Panc1 (cell line): ENCODE measurements around the gene CDAN1. TPM values are rescaled to one million over a fixed set of nuclear protein-coding genes. Genes with fewer than 3 reads are reported as not detected.

Experiments used
- ATAC-seq: fragments of 200-7000 bp; cut with Tn5 transposase; 2 replicates; pipeline ENCODE4 v1.9.1; 2020; ENCODE audit warnings: mild to moderate bottlenecking, moderate library complexity
- BruUV-seq: library from RNA; stranded (reverse); fragments of 400-500 nt; replicated peaks from 2 replicates; lab custom pipeline; 2021; lab: Mats Ljungman, UMichigan
- CTCF ChIA-PET: fragments of 300-600 bp; sonication (Branson Sonifier 250); formaldehyde crosslinking; loops from one replicate; lab custom pipeline; 2022; ENCODE audit warnings: antibody characterized with exemption; lab: Charles Lee
- POLR2A ChIA-PET: fragments of 300-600 bp; sonication (Branson Sonifier 250); formaldehyde crosslinking; loops from one replicate; lab custom pipeline; 2022; ENCODE audit warnings: antibody characterized with exemption; lab: Charles Lee
- DNase-seq: peaks from one replicate; pipeline ENCODE4 v3.0.0-alpha.2; 2010; ENCODE audit warnings: low read depth, low spot score
- H3K27ac ChIP-seq: 2 replicates; pipeline ENCODE4 v1.5.1; 2011; ENCODE audit warnings: mild to moderate bottlenecking, low read length, inconsistent platforms
- H3K27me3 ChIP-seq: fragments of 200-500 bp; sonication (Bioruptor generic); 2 replicates; pipeline ENCODE4 v1.6.0; 2014; ENCODE audit warnings: low read length, inconsistent platforms; ENCODE audit not compliant: control insufficient read depth, insufficient read depth
- H3K36me3 ChIP-seq: fragments of 200-500 bp; sonication (Bioruptor generic); 2 replicates; pipeline ENCODE4 v1.5.1; 2014; ENCODE audit warnings: inconsistent platforms, mild to moderate bottlenecking, low read length, moderate library complexity; ENCODE audit not compliant: control insufficient read depth, insufficient read depth
- H3K4me1 ChIP-seq: 2 replicates; pipeline ENCODE4 v1.5.1; 2011; ENCODE audit warnings: inconsistent platforms, mild to moderate bottlenecking, low read length, moderate library complexity; ENCODE audit not compliant: control insufficient read depth, insufficient read depth
- H3K4me3 ChIP-seq, 2 experiments: 2 replicates each; pipeline ENCODE4 v1.5.1; 2011 to 2012; ENCODE audit warnings: low read depth in 2 of 2, low read length in 2 of 2, mild to moderate bottlenecking in 2 of 2, inconsistent platforms in 1 of 2, moderate library complexity in 1 of 2
- H3K9me3 ChIP-seq: fragments of 200-500 bp; sonication (Bioruptor generic); 2 replicates; pipeline ENCODE4 v1.5.1; 2014; ENCODE audit warnings: low read depth, mild to moderate bottlenecking, inconsistent platforms, low read length, moderate library complexity; ENCODE audit not compliant: control insufficient read depth, insufficient read depth
- POLR2AphosphoS5 ChIP-seq: IDR thresholded peaks from 2 replicates; pipeline ENCODE4 v1.6.1; 2012; ENCODE audit warnings: mild to moderate bottlenecking, low read depth, low read length, moderate library complexity
- SIN3A ChIP-seq: IDR thresholded peaks from 2 replicates; pipeline ENCODE4 v1.6.1; 2012; ENCODE audit warnings: low read depth, mild to moderate bottlenecking, low read length, moderate library complexity, borderline replicate concordance; ENCODE audit not compliant: insufficient read depth
- TCF7L2 ChIP-seq: IDR thresholded peaks from 2 replicates; pipeline ENCODE4 v1.6.1; 2011; ENCODE audit warnings: mild to moderate bottlenecking, low read depth, low read length, inconsistent platforms
- in situ Hi-C: cut with HindIII; loops from 2 replicates; pipeline ENCODE4 v1.10.0; 2016; ENCODE audit warnings: low sequenced_read_pairs, low pct_unique_long_range_greater_than_20kb
- intact Hi-C: fragments of 100-400 bp; cut with micrococcal nuclease; formaldehyde crosslinking; loops from one replicate; pipeline ENCODE4 v1.10.0; 2022; ENCODE audit not compliant: unreplicated experiment
- total RNA-seq: library from RNA; stranded (reverse); gene quantifications from one replicate; pipeline ENCODE4 v1.2.1, GENCODE V29; 2021; ENCODE audit not compliant: unreplicated experiment
- TF ChIP-seq, protein P1 (sequence below), 2 experiments: IDR thresholded peaks; 2 replicates each; pipeline ENCODE4 v1.6.1; 2011 to 2012; ENCODE audit warnings: low read depth in 2 of 2, control low read depth in 1 of 2, low read length in 1 of 2, mild to moderate bottlenecking in 1 of 2, moderate library complexity in 1 of 2; ENCODE audit not compliant: insufficient read depth in 1 of 2
- TF ChIP-seq, protein P2 (sequence below): fragments of 450-650 bp; IDR thresholded peaks from 2 replicates; pipeline ENCODE4 v1.5.1; 2017; ENCODE audit warnings: mild to moderate bottlenecking

Gene CDAN1
- total RNA-seq, 1 experiment from 2014 or later: 41.1 TPM

DNA sequence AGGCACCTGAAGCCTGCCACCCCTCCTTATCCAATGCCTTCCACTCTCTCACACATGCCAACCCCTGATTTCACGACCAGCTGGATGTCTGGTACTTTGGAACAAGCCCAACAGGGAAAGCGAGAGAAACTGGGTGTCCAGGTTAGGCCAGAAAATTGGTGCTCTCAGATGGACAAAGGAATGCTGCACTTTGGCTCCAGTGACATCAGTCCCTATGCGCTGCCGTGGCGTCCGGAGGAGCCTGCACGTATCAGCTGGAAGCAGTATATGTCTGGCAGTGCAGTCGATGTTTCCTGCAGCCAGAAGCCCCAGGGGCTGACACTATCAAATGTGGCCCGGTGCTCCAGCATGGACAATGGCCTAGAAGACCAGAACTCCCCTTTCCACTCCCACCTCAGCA, 45.2 kb downstream of the CDAN1 start:
- H3K36me3 ChIP-seq: no peaks in the 10 kb centered on the region
- DNase-seq: no peak
- ChIA-PET POLR2A (no interaction called here), CTCF (no interaction called here)
- no peaks in the 10 kb centered on the region for H3K27me3 ChIP-seq
- BruUV-seq: no TSS peak
- in situ Hi-C loops (no loop called here), intact Hi-C loops (no loop called here)
- no peaks in the 10 kb centered on the region for H3K4me1 ChIP-seq
- no peaks in the 10 kb centered on the region for H3K9me3 ChIP-seq
- no peak overlapping the region for H3K27ac ChIP-seq
- no peak for TF ChIP-seq SIN3A
- TF ChIP-seq, protein P1, sequence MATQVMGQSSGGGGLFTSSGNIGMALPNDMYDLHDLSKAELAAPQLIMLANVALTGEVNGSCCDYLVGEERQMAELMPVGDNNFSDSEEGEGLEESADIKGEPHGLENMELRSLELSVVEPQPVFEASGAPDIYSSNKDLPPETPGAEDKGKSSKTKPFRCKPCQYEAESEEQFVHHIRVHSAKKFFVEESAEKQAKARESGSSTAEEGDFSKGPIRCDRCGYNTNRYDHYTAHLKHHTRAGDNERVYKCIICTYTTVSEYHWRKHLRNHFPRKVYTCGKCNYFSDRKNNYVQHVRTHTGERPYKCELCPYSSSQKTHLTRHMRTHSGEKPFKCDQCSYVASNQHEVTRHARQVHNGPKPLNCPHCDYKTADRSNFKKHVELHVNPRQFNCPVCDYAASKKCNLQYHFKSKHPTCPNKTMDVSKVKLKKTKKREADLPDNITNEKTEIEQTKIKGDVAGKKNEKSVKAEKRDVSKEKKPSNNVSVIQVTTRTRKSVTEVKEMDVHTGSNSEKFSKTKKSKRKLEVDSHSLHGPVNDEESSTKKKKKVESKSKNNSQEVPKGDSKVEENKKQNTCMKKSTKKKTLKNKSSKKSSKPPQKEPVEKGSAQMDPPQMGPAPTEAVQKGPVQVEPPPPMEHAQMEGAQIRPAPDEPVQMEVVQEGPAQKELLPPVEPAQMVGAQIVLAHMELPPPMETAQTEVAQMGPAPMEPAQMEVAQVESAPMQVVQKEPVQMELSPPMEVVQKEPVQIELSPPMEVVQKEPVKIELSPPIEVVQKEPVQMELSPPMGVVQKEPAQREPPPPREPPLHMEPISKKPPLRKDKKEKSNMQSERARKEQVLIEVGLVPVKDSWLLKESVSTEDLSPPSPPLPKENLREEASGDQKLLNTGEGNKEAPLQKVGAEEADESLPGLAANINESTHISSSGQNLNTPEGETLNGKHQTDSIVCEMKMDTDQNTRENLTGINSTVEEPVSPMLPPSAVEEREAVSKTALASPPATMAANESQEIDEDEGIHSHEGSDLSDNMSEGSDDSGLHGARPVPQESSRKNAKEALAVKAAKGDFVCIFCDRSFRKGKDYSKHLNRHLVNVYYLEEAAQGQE (IDR thresholded peaks at IDR 0.05; ENCODE audit: insufficient read depth in 1 of 2, low read depth in 2 of 2, low read length in 1 of 2): no peak
- TF ChIP-seq, protein P2, sequence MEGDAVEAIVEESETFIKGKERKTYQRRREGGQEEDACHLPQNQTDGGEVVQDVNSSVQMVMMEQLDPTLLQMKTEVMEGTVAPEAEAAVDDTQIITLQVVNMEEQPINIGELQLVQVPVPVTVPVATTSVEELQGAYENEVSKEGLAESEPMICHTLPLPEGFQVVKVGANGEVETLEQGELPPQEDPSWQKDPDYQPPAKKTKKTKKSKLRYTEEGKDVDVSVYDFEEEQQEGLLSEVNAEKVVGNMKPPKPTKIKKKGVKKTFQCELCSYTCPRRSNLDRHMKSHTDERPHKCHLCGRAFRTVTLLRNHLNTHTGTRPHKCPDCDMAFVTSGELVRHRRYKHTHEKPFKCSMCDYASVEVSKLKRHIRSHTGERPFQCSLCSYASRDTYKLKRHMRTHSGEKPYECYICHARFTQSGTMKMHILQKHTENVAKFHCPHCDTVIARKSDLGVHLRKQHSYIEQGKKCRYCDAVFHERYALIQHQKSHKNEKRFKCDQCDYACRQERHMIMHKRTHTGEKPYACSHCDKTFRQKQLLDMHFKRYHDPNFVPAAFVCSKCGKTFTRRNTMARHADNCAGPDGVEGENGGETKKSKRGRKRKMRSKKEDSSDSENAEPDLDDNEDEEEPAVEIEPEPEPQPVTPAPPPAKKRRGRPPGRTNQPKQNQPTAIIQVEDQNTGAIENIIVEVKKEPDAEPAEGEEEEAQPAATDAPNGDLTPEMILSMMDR: no peak
- TF ChIP-seq TCF7L2: no peak
- no peak for TF ChIP-seq POLR2AphosphoS5
- ATAC-seq: no peak
- no peak overlapping the region for H3K4me3 ChIP-seq

DNA sequence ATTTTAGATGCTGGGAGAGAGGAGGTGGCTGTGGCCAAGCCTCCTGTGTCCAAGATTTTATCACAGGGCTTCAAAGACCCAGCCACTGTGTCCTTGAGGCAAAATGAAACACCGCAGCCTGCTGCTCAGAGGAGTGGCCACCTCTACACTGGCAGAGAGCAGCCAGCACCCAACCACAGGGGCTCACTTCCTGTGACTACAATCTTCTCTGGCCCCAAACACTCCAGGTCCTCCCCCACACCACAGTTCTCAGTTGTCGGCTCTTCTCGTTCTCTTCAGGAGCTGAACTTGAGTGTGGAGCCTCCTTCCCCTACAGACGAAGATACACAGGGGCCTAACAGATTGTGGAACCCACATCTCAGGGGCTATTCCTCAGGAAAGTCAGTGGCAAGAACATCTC, 45.6 kb downstream of the CDAN1 start:
- intact Hi-C loops (no loop called here), in situ Hi-C loops (no loop called here)
- TF ChIP-seq, protein P1 (IDR thresholded peaks at IDR 0.05; ENCODE audit: insufficient read depth in 1 of 2, low read depth in 2 of 2, low read length in 1 of 2): no peak
- TF ChIP-seq, protein P2: no peak
- TF ChIP-seq TCF7L2: no peak
- TF ChIP-seq SIN3A: no peak
- no peak for TF ChIP-seq POLR2AphosphoS5
- ChIA-PET CTCF (no interaction called here), POLR2A (no interaction called here)
- DNase-seq: no peak
- H3K4me3 ChIP-seq: no peak overlapping the region
- no peaks in the 10 kb centered on the region for H3K36me3 ChIP-seq
- H3K9me3 ChIP-seq: no peaks in the 10 kb centered on the region
- no peak for ATAC-seq
- no peak overlapping the region for H3K27ac ChIP-seq
- BruUV-seq: no TSS peak
- H3K4me1 ChIP-seq: no peaks in the 10 kb centered on the region
- no peaks in the 10 kb centered on the region for H3K27me3 ChIP-seq
